ENCODE data around the gene MAST2. TPM values are rescaled to one million over a fixed set of nuclear protein-coding genes. Genes with fewer than 3 reads are reported as not detected.
A peak's percentile ranks its signal among the peaks of the same experiment; 100 is the strongest.

Gene MAST2
- total RNA-seq, 1 experiment from 2014 or later: 37.2 TPM

DNA sequence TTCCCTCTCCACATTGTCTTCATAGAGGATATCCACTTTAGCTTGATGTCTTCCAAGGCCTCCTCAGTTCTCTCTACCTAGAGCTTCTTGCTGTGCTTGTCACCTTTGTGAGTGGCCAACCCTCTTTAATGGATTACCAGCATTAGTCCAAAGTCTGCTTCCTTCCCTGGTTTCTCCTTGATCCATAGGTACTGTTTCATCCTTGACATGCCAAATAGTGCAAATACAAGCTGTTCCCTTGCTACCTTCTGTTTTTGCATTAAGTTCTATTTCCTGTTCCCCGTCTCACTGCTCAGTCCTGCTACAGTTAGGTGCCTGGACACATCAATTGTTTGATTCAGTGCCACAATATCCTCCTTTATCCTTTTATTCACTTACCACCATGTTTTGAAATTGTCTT is 19.2 kb downstream of the MAST2 start:
- Mint-ChIP-seq H3K9me3 (no peaks in the 10 kb centered on the region), H3K4me1 (no peaks in the 10 kb centered on the region), H3K27me3 (ENCODE audit: low read depth) (no peaks in the 10 kb centered on the region), H3K4me3 (no peak overlapping the region), H3K36me3 (peaks cover 28% of the 10 kb centered on the region), H3K27ac (peak overlapping the region; percentile 8)
- CTCF ChIA-PET: no interaction called here
- ATAC-seq: no peak
- DNase-seq (ENCODE audit: low spot score): no peak
- no peak for TF ChIP-seq ZNF263 (CRISPR knock-in tag; IDR thresholded peaks at IDR 0.05; ENCODE audit: low read depth)
- no peak for TF ChIP-seq MXD4 (CRISPR knock-in tag; IDR thresholded peaks at IDR 0.05; ENCODE audit: borderline replicate concordance)
- TF ChIP-seq, protein P1, sequence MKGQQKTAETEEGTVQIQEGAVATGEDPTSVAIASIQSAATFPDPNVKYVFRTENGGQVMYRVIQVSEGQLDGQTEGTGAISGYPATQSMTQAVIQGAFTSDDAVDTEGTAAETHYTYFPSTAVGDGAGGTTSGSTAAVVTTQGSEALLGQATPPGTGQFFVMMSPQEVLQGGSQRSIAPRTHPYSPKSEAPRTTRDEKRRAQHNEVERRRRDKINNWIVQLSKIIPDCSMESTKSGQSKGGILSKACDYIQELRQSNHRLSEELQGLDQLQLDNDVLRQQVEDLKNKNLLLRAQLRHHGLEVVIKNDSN (CRISPR knock-in tag; IDR thresholded peaks at IDR 0.05): no peak
- no peak for TF ChIP-seq ZNF121 (CRISPR knock-in tag; IDR thresholded peaks at IDR 0.05)
- no peak for TF ChIP-seq NR1H2 (CRISPR knock-in tag; IDR thresholded peaks at IDR 0.05)
- TF ChIP-seq TCF7 (CRISPR knock-in tag; IDR thresholded peaks at IDR 0.05; ENCODE audit: low read depth): no peak
- TF ChIP-seq NR2C2 (CRISPR knock-in tag; IDR thresholded peaks at IDR 0.05): no peak
- no peak for TF ChIP-seq SOX15 (CRISPR knock-in tag; IDR thresholded peaks at IDR 0.05)
- TF ChIP-seq HMGA2 (CRISPR knock-in tag; IDR thresholded peaks at IDR 0.05): no peak
- TF ChIP-seq, protein P2, sequence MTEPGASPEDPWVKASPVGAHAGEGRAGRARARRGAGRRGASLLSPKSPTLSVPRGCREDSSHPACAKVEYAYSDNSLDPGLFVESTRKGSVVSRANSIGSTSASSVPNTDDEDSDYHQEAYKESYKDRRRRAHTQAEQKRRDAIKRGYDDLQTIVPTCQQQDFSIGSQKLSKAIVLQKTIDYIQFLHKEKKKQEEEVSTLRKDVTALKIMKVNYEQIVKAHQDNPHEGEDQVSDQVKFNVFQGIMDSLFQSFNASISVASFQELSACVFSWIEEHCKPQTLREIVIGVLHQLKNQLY (CRISPR knock-in tag; IDR thresholded peaks at IDR 0.05): no peak
- no peak for TF ChIP-seq ETV6 (CRISPR knock-in tag; IDR thresholded peaks at IDR 0.05)
- TF ChIP-seq, protein P3, sequence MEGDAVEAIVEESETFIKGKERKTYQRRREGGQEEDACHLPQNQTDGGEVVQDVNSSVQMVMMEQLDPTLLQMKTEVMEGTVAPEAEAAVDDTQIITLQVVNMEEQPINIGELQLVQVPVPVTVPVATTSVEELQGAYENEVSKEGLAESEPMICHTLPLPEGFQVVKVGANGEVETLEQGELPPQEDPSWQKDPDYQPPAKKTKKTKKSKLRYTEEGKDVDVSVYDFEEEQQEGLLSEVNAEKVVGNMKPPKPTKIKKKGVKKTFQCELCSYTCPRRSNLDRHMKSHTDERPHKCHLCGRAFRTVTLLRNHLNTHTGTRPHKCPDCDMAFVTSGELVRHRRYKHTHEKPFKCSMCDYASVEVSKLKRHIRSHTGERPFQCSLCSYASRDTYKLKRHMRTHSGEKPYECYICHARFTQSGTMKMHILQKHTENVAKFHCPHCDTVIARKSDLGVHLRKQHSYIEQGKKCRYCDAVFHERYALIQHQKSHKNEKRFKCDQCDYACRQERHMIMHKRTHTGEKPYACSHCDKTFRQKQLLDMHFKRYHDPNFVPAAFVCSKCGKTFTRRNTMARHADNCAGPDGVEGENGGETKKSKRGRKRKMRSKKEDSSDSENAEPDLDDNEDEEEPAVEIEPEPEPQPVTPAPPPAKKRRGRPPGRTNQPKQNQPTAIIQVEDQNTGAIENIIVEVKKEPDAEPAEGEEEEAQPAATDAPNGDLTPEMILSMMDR (IDR thresholded peaks at IDR 0.05): no peak
- TF ChIP-seq CREB1 (CRISPR knock-in tag; IDR thresholded peaks at IDR 0.05): no peak
- TF ChIP-seq NFE2L1 (CRISPR knock-in tag; IDR thresholded peaks at IDR 0.05): no peak
- TF ChIP-seq, protein P4, sequence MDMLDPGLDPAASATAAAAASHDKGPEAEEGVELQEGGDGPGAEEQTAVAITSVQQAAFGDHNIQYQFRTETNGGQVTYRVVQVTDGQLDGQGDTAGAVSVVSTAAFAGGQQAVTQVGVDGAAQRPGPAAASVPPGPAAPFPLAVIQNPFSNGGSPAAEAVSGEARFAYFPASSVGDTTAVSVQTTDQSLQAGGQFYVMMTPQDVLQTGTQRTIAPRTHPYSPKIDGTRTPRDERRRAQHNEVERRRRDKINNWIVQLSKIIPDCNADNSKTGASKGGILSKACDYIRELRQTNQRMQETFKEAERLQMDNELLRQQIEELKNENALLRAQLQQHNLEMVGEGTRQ (CRISPR knock-in tag; IDR thresholded peaks at IDR 0.05): no peak
- TF ChIP-seq ESRRA (CRISPR knock-in tag; IDR thresholded peaks at IDR 0.05; ENCODE audit: borderline replicate concordance): no peak
- no peak for TF ChIP-seq CBFB (CRISPR knock-in tag; IDR thresholded peaks at IDR 0.05; ENCODE audit: low read depth)
- POLR2A ChIA-PET: no interaction called here

DNA sequence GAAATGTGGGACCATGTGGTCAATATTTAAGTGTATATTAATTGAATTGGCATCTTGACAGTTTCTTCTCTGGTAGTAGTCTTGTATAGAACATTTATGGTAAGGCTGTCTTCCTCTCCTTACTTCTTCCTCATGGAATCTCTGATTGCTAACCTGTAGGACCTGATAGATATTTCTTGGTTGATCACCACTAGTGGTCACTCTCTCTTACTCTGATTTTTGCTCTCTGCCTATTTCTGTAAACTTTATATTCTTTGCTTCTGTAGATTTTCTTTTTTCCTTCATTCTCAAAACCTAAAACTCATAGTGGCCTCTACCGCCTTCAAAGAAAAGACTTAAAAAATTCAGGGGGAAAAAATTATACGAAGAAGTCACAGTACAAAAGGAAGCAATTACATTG is 21.2 kb downstream of the MAST2 start:
- Mint-ChIP-seq H3K9me3 (no peaks in the 10 kb centered on the region), H3K27me3 (ENCODE audit: low read depth) (no peaks in the 10 kb centered on the region), H3K36me3 (peaks cover 23% of the 10 kb centered on the region), H3K27ac (peak overlapping the region; percentile 15; the same call in 1 of the 2 replicates), H3K4me1 (no peaks in the 10 kb centered on the region), H3K4me3 (no peak overlapping the region)
- DNase-seq (ENCODE audit: low spot score): no peak
- ChIA-PET POLR2A (no interaction called here), CTCF (no interaction called here)
- ATAC-seq: no peak
- no peak for TF ChIP-seq JUN (CRISPR knock-in tag; IDR thresholded peaks at IDR 0.05)
- no peak for TF ChIP-seq ZNF138 (CRISPR knock-in tag; conservative IDR thresholded peaks at IDR 0.05)
- no peak for TF ChIP-seq EMX1 (CRISPR knock-in tag; IDR thresholded peaks at IDR 0.05)
- no peak for TF ChIP-seq FOXJ3 (CRISPR knock-in tag; IDR thresholded peaks at IDR 0.05; ENCODE audit: borderline replicate concordance)
- TF ChIP-seq, protein P3 (IDR thresholded peaks at IDR 0.05): no peak
- no peak for TF ChIP-seq CREB1 (CRISPR knock-in tag; IDR thresholded peaks at IDR 0.05)
- no peak for TF ChIP-seq ZNF232 (CRISPR knock-in tag; IDR thresholded peaks at IDR 0.05)
- TF ChIP-seq NFE2L1 (CRISPR knock-in tag; IDR thresholded peaks at IDR 0.05): no peak
- TF ChIP-seq, protein P5, sequence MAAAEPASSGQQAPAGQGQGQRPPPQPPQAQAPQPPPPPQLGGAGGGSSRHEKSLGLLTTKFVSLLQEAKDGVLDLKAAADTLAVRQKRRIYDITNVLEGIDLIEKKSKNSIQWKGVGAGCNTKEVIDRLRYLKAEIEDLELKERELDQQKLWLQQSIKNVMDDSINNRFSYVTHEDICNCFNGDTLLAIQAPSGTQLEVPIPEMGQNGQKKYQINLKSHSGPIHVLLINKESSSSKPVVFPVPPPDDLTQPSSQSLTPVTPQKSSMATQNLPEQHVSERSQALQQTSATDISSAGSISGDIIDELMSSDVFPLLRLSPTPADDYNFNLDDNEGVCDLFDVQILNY (CRISPR knock-in tag; IDR thresholded peaks at IDR 0.05): no peak
- no peak for TF ChIP-seq ZNF121 (CRISPR knock-in tag; IDR thresholded peaks at IDR 0.05)
- no peak for TF ChIP-seq NFYB (CRISPR knock-in tag; conservative IDR thresholded peaks at IDR 0.05; ENCODE audit: low read depth)
- no peak for TF ChIP-seq ZNF263 (CRISPR knock-in tag; IDR thresholded peaks at IDR 0.05; ENCODE audit: low read depth)
- TF ChIP-seq ZNF317 (CRISPR knock-in tag; IDR thresholded peaks at IDR 0.05; ENCODE audit: borderline replicate concordance, low read depth): no peak
- TF ChIP-seq, protein P6, sequence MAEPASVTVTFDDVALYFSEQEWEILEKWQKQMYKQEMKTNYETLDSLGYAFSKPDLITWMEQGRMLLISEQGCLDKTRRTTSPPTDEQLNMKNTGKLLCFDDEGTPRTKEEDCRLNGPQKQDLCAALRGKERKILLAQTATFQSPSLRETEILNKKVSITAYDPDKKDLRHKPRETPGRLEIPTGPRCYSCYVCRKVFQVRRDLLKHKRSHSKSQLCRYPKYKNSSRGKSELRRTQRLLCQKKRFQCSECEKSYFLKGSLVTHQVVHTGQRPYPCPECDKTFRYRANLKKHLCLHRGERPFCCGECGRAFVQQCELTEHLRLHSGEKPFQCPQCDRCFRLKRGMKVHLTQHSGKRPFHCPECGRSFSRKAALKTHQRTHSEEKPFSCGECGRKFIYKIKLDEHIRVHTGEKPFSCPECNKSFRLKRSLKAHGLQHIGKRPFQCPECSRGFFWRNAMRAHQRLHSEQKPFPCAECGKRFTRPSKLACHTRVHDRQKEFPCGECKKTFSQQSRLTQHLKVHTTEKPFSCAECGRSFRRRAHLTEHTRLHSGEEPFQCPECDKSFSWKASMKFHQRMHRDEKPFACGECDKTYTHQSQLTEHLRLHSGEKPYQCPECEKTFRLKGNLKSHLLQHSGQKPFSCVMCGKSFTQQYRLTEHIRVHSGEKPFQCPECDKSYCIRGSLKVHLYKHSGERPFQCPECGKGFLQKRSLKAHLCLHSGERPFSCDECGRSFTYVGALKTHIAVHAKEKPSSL (CRISPR knock-in tag; conservative IDR thresholded peaks at IDR 0.05): no peak
- TF ChIP-seq, protein P7, sequence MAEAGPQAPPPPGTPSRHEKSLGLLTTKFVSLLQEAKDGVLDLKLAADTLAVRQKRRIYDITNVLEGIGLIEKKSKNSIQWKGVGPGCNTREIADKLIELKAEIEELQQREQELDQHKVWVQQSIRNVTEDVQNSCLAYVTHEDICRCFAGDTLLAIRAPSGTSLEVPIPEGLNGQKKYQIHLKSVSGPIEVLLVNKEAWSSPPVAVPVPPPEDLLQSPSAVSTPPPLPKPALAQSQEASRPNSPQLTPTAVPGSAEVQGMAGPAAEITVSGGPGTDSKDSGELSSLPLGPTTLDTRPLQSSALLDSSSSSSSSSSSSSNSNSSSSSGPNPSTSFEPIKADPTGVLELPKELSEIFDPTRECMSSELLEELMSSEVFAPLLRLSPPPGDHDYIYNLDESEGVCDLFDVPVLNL (CRISPR knock-in tag; IDR thresholded peaks at IDR 0.05; ENCODE audit: borderline replicate concordance, low read depth): no peak
